K562 (cell line): Measurements from ENCODE around the gene LRP1B.

Experiments used
- CHD4 ChIP-seq: fragments of 200-600 bp; sonication (generic); IDR thresholded peaks from 3 replicates; pipeline ENCODE4 v1.6.1; 2012; ENCODE audit warnings: low read depth, mild to moderate bottlenecking, mixed read lengths, low read length, inconsistent platforms; ENCODE audit not compliant: insufficient read depth, insufficient replicate concordance, poor library complexity, severe bottlenecking
- CREM ChIP-seq: IDR thresholded peaks from 2 replicates; pipeline ENCODE4 v1.6.1; 2014; ENCODE audit warnings: antibody characterized with exemption, low read depth
- CTCF ChIP-seq, 3 experiments: IDR thresholded peaks in 2 of 3; conservative IDR thresholded peaks in 1 of 3; 2 replicates each; pipeline ENCODE4 v1.5.1; 2011 to 2012; ENCODE audit warnings: low read length in 3 of 3, mild to moderate bottlenecking in 3 of 3, control low read depth in 2 of 3, improper control_type of control experiment in 1 of 3, inconsistent platforms in 1 of 3, low read depth in 1 of 3, mixed read lengths in 1 of 3, moderate library complexity in 1 of 3; ENCODE audit not compliant: insufficient read depth in 2 of 3
- HDAC2 ChIP-seq: fragments of 450-650 bp; IDR thresholded peaks from 2 replicates; pipeline ENCODE4 v1.6.1; 2016; ENCODE audit warnings: mild to moderate bottlenecking
- HSF4 ChIP-seq: fragments of 250-450 bp; sonication (Bioruptor Pico); IDR thresholded peaks from 2 replicates; pipeline ENCODE4 v2.1.2; 2022; ENCODE audit warnings: mild to moderate bottlenecking, moderate library complexity, borderline replicate concordance
- LEF1 ChIP-seq: fragments of 450-650 bp; IDR thresholded peaks from 2 replicates; pipeline ENCODE4 v1.6.1; 2016; ENCODE audit warnings: mild to moderate bottlenecking
- PATZ1 ChIP-seq: fragments of 250-450 bp; sonication (Bioruptor Pico); IDR thresholded peaks from 2 replicates; pipeline ENCODE4 v1.5.0; 2020; ENCODE audit warnings: mild to moderate bottlenecking, borderline replicate concordance
- POLR2A ChIP-seq: fragments of 450-650 bp; conservative IDR thresholded peaks from 2 replicates; pipeline ENCODE4 v1.6.1; 2016
- RBBP5 ChIP-seq: fragments of 200-600 bp; sonication (generic); IDR thresholded peaks from 2 replicates; pipeline ENCODE4 v1.6.1; 2012; ENCODE audit warnings: borderline replicate concordance, mild to moderate bottlenecking, low read length, control low read depth, inconsistent platforms; ENCODE audit not compliant: insufficient read depth, poor library complexity, severe bottlenecking
- SRSF9 ChIP-seq: fragments of 200-400 bp; formaldehyde crosslinking; IDR thresholded peaks from 2 replicates; pipeline ENCODE4 v1.6.1; 2017; ENCODE audit warnings: low read depth, low read length, borderline replicate concordance
- THAP7 ChIP-seq: fragments of 250-450 bp; sonication (Bioruptor Pico); IDR thresholded peaks from 2 replicates; pipeline ENCODE4 v1.5.0; 2021
- ZBTB11 ChIP-seq, 3 experiments: fragments of 200-800 bp in 1 of 3; fragments of 250-450 bp in 1 of 3; fragments of 450-650 bp in 1 of 3; sonication (Bioruptor Pico) in 1 of 3; sonication (Bioruptor generic) in 1 of 3; formaldehyde crosslinking in 1 of 3; IDR thresholded peaks; 2 replicates each; pipeline versions ENCODE4 v1.6.1 to v1.8.0; 2016 to 2022; ENCODE audit warnings: mild to moderate bottlenecking in 2 of 3, missing genetic modification characterization in 2 of 3, missing compliant biosample characterization in 1 of 3, moderate library complexity in 1 of 3
- ZNF282 ChIP-seq: sonication (generic); formaldehyde crosslinking; IDR thresholded peaks from 2 replicates; pipeline ENCODE4 v1.8.1; 2023; ENCODE audit warnings: missing genetic modification reagents

GRCh38 chr2:140998577-140998976 lies 1132.2 kb downstream of the LRP1B start:
- TF ChIP-seq RBBP5 (no peak), HSF4 (no peak), THAP7 (CRISPR knock-in tag) (no peak), PATZ1 (CRISPR knock-in tag) (no peak), LEF1 (no peak), SRSF9 (no peak), ZNF282 (CRISPR knock-in tag) (no peak), HDAC2 (no peak), CTCF (IDR thresholded peaks at IDR 0.05 in 2 of 3, conservative IDR thresholded peaks at IDR 0.05 in 1 of 3; ENCODE audit: insufficient read depth in 2 of 3, low read depth in 1 of 3, low read length in 3 of 3) (no peak), CREM (no peak), CHD4 (no peak), POLR2A (no peak), ZBTB11 (CRISPR knock-in tag; IDR thresholded peaks at IDR 0.05) (no peak)
